Measurements from ENCODE around the gene TRIM26. TPM values are rescaled to one million over a fixed set of nuclear protein-coding genes. Genes with fewer than 3 reads are reported as not detected.

TRIM26 gene
- total and polyA plus RNA-seq, 12 donors = 18.4 to 49.6 (median 36.9) TPM

GRCh38 chr6:30157999-30158398 lies 55.2 kb downstream of the TRIM26 start:
- H3K36me3 ChIP-seq (replicated peaks in 1 of 2) = no peaks in the 10 kb centered on the region
- H3K27me3 ChIP-seq = peaks cover 13% of the 10 kb centered on the region
- intact Hi-C loops (cut with DNase I) = no loop called here
- H3K4me1 ChIP-seq (replicated peaks in 1 of 2) = no peaks in the 10 kb centered on the region
- no peak for TF ChIP-seq POLR2A (IDR thresholded peaks at IDR 0.05)
- TF ChIP-seq, protein P1, sequence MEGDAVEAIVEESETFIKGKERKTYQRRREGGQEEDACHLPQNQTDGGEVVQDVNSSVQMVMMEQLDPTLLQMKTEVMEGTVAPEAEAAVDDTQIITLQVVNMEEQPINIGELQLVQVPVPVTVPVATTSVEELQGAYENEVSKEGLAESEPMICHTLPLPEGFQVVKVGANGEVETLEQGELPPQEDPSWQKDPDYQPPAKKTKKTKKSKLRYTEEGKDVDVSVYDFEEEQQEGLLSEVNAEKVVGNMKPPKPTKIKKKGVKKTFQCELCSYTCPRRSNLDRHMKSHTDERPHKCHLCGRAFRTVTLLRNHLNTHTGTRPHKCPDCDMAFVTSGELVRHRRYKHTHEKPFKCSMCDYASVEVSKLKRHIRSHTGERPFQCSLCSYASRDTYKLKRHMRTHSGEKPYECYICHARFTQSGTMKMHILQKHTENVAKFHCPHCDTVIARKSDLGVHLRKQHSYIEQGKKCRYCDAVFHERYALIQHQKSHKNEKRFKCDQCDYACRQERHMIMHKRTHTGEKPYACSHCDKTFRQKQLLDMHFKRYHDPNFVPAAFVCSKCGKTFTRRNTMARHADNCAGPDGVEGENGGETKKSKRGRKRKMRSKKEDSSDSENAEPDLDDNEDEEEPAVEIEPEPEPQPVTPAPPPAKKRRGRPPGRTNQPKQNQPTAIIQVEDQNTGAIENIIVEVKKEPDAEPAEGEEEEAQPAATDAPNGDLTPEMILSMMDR (IDR thresholded peaks at IDR 0.05) = no peak
- WGBS, 4 donors = 61 to 88% (median 78%) methylated on average over 2 of the region's 2 CpGs
- H3K9me3 ChIP-seq (replicated peaks in 1 of 3) = no peaks in the 10 kb centered on the region
- DNase-seq = no peak
- no peak overlapping the region for H3K4me3 ChIP-seq
- H3K27ac ChIP-seq = no peak overlapping the region

DNA sequence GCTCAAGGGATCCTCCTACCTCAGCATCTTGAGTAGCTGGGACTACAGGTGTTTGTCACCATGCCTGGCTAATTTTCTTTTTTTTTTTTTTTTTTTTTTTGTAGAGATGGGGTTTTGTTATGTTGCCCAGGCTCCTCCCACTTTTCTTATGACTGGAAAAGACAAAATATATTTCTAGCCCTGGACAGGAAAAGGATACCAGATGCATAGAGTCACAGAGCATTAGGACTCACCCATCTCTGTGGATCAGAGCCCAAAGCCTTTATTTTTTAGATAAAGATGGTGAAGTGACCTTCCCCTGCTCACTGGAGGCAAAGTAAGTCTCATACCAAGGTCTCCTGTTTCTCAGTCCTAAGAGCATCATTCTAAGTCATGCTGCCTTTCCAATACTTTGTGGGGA lies 55.6 kb downstream of the TRIM26 start:
- H3K36me3 ChIP-seq (replicated peaks in 1 of 2) = no peaks in the 10 kb centered on the region
- no peak overlapping the region for H3K27ac ChIP-seq
- H3K27me3 ChIP-seq = peaks cover 13% of the 10 kb centered on the region
- H3K4me3 ChIP-seq = no peak overlapping the region
- no peak for DNase-seq
- intact Hi-C loops (cut with DNase I) = no loop called here
- no peaks in the 10 kb centered on the region for H3K9me3 ChIP-seq (replicated peaks in 1 of 3)
- TF ChIP-seq POLR2A (IDR thresholded peaks at IDR 0.05) = no peak
- TF ChIP-seq, protein P1 (IDR thresholded peaks at IDR 0.05) = no peak
- no peaks in the 10 kb centered on the region for H3K4me1 ChIP-seq (replicated peaks in 1 of 2)

GRCh38 chr6:30156774-30157173 lies 56.4 kb downstream of the TRIM26 start:
- no peaks in the 10 kb centered on the region for H3K36me3 ChIP-seq (replicated peaks in 1 of 2)
- H3K4me3 ChIP-seq = no peak overlapping the region
- peak overlapping the region in 1 of 5 donors; percentile 2 for H3K27ac ChIP-seq
- 79 to 89% (median 86%) methylated on average over 9 of the region's 9 CpGs for WGBS, 4 donors
- intact Hi-C loops (cut with DNase I) = no loop called here
- no peaks in the 10 kb centered on the region for H3K9me3 ChIP-seq (replicated peaks in 1 of 3)
- H3K27me3 ChIP-seq = peaks cover 13% of the 10 kb centered on the region
- DNase-seq = no peak
- TF ChIP-seq, protein P1 (IDR thresholded peaks at IDR 0.05) = no peak
- TF ChIP-seq POLR2A (IDR thresholded peaks at IDR 0.05) = no peak
- no peaks in the 10 kb centered on the region for H3K4me1 ChIP-seq (replicated peaks in 1 of 2)

DNA sequence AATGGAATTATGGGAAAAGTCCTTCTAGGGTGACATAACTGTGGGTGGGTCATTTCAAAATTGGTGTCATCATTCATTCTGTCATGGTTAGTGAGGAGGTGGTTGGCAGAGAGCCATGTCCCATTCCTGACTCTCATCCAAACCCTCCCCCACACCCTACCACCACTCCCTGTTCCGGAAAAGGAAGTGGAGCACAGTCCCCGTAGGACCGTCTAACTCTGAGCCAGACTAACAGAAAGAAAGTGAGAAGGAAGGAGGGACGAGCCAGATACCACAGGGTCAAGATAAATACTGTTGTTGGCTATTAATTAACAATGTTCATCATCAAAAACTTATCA lies 57.0 kb downstream of the TRIM26 start:
- DNase-seq = peak in 6 of 7 donors; percentile 23 to 66 (median 48)
- TF ChIP-seq POLR2A (IDR thresholded peaks at IDR 0.05) = no peak
- TF ChIP-seq, protein P1 (IDR thresholded peaks at IDR 0.05) = no peak
- intact Hi-C loops (cut with DNase I) = no loop called here

More for the DNA sequence above, 57.0 kb downstream of the TRIM26 start:
- Histone ChIP-seq H3K36me3 (replicated peaks in 1 of 2) (no peaks in the 10 kb centered on the region), H3K4me3 (no peak overlapping the region), H3K27ac (peak overlapping the region in 1 of 5 donors; percentile 2), H3K4me1 (replicated peaks in 1 of 2) (no peaks in the 10 kb centered on the region), H3K27me3 (peaks cover 13% of the 10 kb centered on the region), H3K9me3 (replicated peaks in 1 of 3) (no peaks in the 10 kb centered on the region)
- 24 to 40% (median 33%) methylated on average over 4 of the region's 4 CpGs for WGBS, 4 donors
